ENCODE results near the gene RFFL.
"Not testable (repeated sequence)": the region's sequence is repeated elsewhere in the genome, so short reads cannot be mapped to it uniquely, and the experiment has no call there.

Gene RFFL

DNA sequence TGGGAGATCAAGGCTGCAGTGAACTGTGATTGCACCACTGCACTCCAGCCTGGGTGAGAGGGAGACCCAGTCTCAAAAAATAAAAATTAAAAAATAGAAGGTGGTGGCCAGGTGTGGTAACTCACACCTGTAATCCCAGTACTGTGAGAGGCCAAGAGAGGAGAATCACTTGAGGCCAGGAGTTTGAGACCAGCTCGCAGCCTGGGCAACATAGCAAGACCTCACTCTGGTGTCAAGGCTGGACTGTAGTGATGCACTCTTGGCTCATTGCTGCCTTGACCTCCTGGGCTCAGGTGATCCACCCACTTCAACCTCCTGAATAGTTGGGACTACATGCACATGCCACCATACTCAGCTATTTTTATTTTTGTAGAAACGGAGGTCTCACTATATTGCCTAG is 13.3 kb downstream of the RFFL start:
- no peaks in the 10 kb centered on the region for H3K9me3 Mint-ChIP-seq
- no peaks in the 10 kb centered on the region for H3K36me3 Mint-ChIP-seq
- no peak overlapping the region for H3K4me3 Mint-ChIP-seq
- DNase-seq (ENCODE audit: low spot score in 2 of 2): no peak
- no peak for ATAC-seq (ENCODE audit: low read depth)
- H3K4me1 Mint-ChIP-seq: peaks cover 44% of the 10 kb centered on the region
- H3K27ac Mint-ChIP-seq: peak overlapping the region; percentile 62
- no peaks in the 10 kb centered on the region for H3K27me3 Mint-ChIP-seq

DNA sequence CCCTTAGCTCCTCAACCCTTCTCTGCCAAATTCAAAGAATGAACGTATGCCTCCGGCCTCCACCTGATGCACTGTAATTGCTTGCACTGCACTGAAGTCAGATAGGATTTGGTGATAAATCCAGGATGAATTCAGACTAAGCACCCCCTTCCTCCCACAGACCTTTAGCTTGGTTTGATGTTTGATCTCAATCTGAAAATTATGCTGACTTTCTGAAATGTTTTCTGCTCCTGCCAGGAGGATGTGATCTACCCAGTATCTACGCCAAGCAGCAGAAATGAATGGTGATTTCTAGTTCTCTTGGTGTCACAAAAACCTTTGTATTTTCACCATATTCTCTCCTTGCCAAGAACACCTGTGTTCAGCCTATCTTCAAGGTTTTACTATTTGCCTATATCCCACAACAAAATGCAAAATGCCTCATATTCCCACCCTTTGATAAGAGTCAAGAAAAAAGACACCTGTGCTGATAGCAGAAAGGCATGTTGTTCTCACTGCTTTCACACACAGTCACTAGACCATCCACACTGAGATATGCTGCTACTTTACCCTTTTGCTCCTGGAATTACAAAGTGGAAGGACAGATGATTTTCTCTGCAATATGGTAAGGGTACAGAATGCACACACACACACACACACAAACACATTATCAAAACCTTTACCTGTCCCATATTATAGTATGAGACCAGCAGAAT is 14.7 kb downstream of the RFFL start:
- peaks cover 47% of the 10 kb centered on the region for H3K4me1 Mint-ChIP-seq
- peak overlapping the region; percentile 62 for H3K27ac Mint-ChIP-seq
- no peaks in the 10 kb centered on the region for H3K9me3 Mint-ChIP-seq
- DNase-seq (ENCODE audit: low spot score in 2 of 2) (no peak), ATAC-seq (ENCODE audit: low read depth) (no peak)
- no peaks in the 10 kb centered on the region for H3K27me3 Mint-ChIP-seq
- no peak overlapping the region for H3K4me3 Mint-ChIP-seq
- no peaks in the 10 kb centered on the region for H3K36me3 Mint-ChIP-seq

DNA sequence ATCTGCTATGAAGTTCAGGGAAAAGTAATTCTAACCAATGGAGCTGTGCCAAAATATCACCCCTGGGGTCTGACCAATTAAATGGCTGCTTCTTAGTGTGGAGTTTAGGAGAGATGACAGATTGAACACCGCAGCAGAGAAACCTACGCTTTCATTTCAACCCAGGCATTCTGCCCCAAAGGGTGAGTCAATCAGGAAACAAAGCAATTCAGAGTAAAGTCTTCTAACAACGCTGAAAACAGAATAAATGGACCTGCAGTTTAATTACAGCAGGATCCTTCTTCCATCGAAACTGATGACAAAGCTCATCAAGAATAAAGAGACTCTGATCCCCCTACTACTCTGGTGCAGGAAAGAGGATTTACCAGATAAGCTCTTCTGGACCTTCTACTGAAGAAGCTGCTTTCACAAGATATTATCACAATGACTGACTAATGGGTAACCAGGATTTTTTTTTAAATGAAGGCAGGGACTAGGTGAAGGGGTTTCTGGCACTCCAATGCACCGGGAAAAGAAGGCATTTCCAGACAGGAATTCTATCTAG is 16.7 kb downstream of the RFFL start:
- peak in 1 of 2 donors; percentile 9 for DNase-seq (ENCODE audit: low spot score in 2 of 2)
- H3K9me3 Mint-ChIP-seq: no peaks in the 10 kb centered on the region
- no peaks in the 10 kb centered on the region for H3K36me3 Mint-ChIP-seq
- peak overlapping the region; percentile 76 for H3K4me3 Mint-ChIP-seq
- peak; percentile 58 for ATAC-seq (ENCODE audit: low read depth)
- peaks cover 36% of the 10 kb centered on the region for H3K4me1 Mint-ChIP-seq
- no peaks in the 10 kb centered on the region for H3K27me3 Mint-ChIP-seq
- H3K27ac Mint-ChIP-seq: peak overlapping the region; percentile 86

DNA sequence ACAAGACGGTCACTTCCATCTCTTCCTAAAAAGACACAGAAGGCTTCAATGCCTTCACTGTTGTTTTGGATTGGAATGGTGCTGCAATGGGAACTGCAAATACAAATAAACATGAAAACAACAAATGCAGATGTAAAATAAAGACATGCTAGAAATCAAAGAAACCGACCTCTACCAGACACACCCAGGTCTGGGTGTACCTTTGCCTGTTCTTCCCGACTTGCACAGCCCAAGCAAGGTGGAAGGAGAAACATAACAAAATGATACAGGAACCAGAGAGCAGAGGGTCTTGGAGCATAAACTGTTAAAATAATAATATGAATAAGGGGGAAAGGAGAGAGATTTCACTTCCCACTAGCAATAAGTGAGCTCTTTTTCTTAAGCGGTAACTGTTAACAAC is 17.3 kb downstream of the RFFL start:
- Mint-ChIP-seq H3K36me3 (no peaks in the 10 kb centered on the region), H3K9me3 (no peaks in the 10 kb centered on the region), H3K27ac (peak overlapping the region; percentile 87), H3K4me1 (peaks cover 33% of the 10 kb centered on the region), H3K27me3 (no peaks in the 10 kb centered on the region), H3K4me3 (peak overlapping the region; percentile 76)
- ATAC-seq (ENCODE audit: low read depth): no peak
- DNase-seq (ENCODE audit: low spot score in 2 of 2): no peak

DNA sequence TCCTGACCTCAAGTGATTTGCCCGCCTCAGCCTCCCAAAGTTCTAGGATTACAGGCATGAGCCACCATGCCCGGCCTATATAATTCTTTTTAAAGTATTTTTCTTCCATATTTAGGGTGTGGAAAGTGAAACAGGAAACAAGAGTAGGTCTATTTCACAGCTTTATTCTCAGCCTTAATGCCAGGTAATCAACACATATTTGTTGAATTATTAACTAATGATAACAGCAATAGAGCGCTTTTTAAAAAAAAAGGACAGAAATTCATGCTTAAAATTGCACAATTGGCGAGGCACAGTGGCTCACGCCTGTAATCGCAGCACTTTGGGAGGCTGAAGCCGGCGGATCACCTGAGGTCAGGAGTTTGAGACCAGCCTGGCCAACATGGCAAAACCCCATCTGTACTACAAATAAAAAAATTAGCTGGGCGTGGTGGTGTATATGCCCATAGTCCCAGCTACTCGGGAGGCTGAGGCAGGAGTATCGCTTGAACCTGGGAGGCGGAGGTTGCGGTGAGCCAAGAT is 18.0 kb downstream of the RFFL start:
- not testable (repeated sequence) for DNase-seq (ENCODE audit: low spot score in 2 of 2); H3K9me3 Mint-ChIP-seq; H3K27me3 Mint-ChIP-seq; H3K36me3 Mint-ChIP-seq
- H3K27ac Mint-ChIP-seq: peak overlapping the region; percentile 87
- H3K4me1 Mint-ChIP-seq: peaks cover 31% of the 10 kb centered on the region
- H3K4me3 Mint-ChIP-seq: peak overlapping the region; percentile 54
- ATAC-seq (ENCODE audit: low read depth): peak; percentile 47

DNA sequence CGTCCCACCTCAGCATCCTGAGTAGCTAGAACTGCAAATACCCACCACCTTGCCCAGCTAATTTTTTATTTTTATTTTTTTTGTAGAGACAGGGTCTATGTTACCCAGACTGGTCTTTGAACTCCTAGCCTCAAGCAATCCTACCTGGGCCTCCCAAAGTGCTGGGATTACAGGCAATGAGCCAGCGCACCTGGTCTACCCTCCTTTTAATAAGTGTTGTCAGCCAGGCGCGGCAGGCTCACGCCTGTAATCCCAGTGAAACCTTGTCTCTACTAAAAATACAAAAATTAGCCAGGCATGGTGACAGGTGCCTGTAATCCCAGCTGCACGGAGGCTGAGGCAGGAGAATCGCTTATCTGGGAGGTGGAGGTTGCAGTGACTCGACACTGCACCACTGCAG is 19.3 kb downstream of the RFFL start:
- no peak for DNase-seq (ENCODE audit: low spot score in 2 of 2)
- Mint-ChIP-seq H3K27ac (no peak overlapping the region), H3K9me3 (no peaks in the 10 kb centered on the region), H3K27me3 (no peaks in the 10 kb centered on the region), H3K4me3 (no peak overlapping the region), H3K36me3 (peaks cover 7% of the 10 kb centered on the region), H3K4me1 (peaks cover 35% of the 10 kb centered on the region)
- ATAC-seq (ENCODE audit: low read depth): no peak

DNA sequence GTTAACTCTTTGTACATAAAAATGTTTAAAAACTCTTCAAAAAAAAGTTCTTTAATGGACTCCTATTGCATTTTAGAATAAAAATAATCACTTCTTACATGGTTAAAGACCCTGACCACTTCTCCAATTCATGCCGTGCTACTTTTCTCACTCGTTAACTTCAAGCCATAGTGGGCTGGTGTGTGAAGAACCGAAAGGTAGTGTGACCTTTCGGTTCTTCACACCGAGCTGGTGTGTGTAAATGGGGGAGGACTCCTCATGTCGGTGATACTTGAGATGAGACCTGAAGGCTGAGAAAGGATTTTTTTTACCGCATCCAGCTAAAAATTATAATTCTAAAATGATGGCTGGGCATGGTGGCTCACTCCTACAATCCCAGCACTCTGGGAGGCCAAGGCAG is 22.1 kb downstream of the RFFL start:
- no peaks in the 10 kb centered on the region for H3K9me3 Mint-ChIP-seq
- peaks cover 10% of the 10 kb centered on the region for H3K36me3 Mint-ChIP-seq
- ATAC-seq (ENCODE audit: low read depth) (no peak), DNase-seq (ENCODE audit: low spot score in 2 of 2) (no peak)
- peaks cover 22% of the 10 kb centered on the region for H3K4me1 Mint-ChIP-seq
- no peak overlapping the region for H3K4me3 Mint-ChIP-seq
- H3K27me3 Mint-ChIP-seq: no peaks in the 10 kb centered on the region
- no peak overlapping the region for H3K27ac Mint-ChIP-seq

DNA sequence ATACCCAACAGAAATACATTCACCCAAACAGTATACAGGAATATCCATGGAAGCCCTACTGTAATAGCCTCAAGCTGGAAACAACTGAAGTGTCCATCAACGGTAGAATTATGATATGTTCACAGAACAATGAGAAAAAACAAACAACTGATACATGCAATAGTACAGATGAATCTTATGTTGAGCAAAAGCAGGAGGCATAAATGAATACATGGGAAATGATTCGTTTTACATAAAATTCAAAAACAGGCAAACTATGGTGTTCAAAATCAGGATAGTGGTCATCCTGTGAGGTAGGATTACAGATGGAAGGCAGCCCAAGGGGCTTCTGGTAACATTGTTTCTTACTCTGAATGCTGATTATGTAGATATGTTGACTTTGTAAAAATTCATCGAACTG is 25.1 kb downstream of the RFFL start:
- no peaks in the 10 kb centered on the region for H3K27me3 Mint-ChIP-seq
- no peak overlapping the region for H3K4me3 Mint-ChIP-seq
- peaks cover 10% of the 10 kb centered on the region for H3K36me3 Mint-ChIP-seq
- no peaks in the 10 kb centered on the region for H3K9me3 Mint-ChIP-seq
- DNase-seq (ENCODE audit: low spot score in 2 of 2): no peak
- peaks cover 9% of the 10 kb centered on the region for H3K4me1 Mint-ChIP-seq
- H3K27ac Mint-ChIP-seq: peak overlapping the region; percentile 29
- no peak for ATAC-seq (ENCODE audit: low read depth)

DNA sequence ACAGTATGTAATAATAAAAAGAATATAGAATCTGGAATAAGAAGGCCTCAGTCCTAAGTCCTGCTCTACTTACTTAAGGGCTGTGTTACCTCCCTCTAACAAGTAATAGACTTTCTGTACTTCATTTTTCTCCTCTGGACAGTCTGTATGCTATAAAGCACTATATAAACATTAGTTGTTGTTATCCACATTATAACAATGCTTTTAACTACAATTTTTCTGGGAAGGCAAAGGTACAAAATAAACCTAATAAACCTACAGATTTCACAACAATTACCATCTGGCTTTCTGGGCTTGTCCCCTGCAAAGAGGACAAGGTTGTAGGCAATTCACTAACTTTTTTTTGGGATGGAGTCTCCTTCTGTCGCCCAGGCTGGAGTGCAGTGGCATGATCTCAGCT is 32.7 kb downstream of the RFFL start:
- Mint-ChIP-seq H3K4me1 (peaks cover 20% of the 10 kb centered on the region), H3K36me3 (peaks cover 10% of the 10 kb centered on the region), H3K9me3 (no peaks in the 10 kb centered on the region), H3K27me3 (no peaks in the 10 kb centered on the region), H3K4me3 (no peak overlapping the region), H3K27ac (no peak overlapping the region)
- DNase-seq (ENCODE audit: low spot score in 2 of 2) (no peak), ATAC-seq (ENCODE audit: low read depth) (no peak)

DNA sequence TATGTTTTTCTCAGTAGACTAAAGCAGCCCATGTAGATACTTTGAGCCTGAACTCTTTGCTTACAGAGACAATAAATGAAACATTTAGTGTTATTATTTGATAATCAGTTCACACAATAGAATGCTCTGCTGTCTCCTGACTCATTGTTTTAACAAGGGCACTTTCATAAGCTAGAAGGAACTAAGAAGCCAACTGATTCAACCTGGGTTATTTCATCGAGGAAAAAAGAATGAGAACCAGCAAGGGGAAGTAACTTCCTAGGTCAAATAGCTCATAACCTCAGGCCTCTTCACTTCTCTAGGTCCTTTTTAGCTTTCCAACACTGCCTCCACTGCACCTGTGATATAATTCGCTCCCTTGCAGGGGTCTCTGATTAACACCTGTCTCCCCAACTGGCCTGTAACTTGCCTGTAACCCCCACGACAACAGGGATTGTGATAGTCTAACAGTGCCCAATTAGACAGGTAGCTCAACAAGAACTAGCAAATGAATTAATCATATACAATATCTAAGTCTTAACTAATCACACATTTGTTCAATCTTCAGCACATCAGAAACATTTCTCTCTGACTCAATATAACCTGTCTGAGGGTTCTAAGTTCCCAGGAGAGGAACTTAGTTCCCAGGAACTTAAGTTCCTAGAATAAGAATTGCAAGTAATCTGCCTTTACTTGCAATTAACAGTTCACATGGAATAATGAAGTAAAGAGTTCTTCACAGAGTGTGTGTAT is 34.8 kb downstream of the RFFL start:
- peaks cover 20% of the 10 kb centered on the region for H3K4me1 Mint-ChIP-seq
- DNase-seq (ENCODE audit: low spot score in 2 of 2) (no peak), ATAC-seq (ENCODE audit: low read depth) (peak; percentile 38)
- peak overlapping the region; percentile 7 for H3K27ac Mint-ChIP-seq
- H3K9me3 Mint-ChIP-seq: no peaks in the 10 kb centered on the region
- H3K27me3 Mint-ChIP-seq: no peaks in the 10 kb centered on the region
- H3K4me3 Mint-ChIP-seq: no peak overlapping the region
- H3K36me3 Mint-ChIP-seq: peaks cover 12% of the 10 kb centered on the region

DNA sequence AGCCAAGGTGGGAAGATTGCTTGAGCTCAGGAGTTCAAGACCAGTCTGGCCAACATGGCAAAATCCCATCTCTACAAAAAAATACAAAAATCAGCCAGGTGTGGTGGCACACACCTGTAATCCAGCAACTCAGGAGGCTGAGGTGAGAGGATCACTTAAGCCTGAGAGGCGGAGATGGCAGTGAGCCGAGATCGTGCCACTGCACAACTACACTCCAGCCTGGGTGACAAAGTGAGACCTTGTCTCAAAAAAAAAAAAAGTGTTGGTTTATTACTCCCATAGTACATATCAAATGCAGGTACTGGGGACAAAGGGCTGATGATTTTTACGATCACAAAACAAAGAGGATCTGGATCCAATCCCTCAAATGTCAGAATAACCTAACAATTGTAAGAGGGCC is 35.4 kb downstream of the RFFL start:
- not testable (repeated sequence) for ATAC-seq (ENCODE audit: low read depth); H3K27me3 Mint-ChIP-seq; H3K4me3 Mint-ChIP-seq; DNase-seq (ENCODE audit: low spot score in 2 of 2); H3K9me3 Mint-ChIP-seq
- peaks cover 22% of the 10 kb centered on the region for H3K4me1 Mint-ChIP-seq
- peaks cover 10% of the 10 kb centered on the region for H3K36me3 Mint-ChIP-seq
- peak overlapping the region; percentile 7 for H3K27ac Mint-ChIP-seq

DNA sequence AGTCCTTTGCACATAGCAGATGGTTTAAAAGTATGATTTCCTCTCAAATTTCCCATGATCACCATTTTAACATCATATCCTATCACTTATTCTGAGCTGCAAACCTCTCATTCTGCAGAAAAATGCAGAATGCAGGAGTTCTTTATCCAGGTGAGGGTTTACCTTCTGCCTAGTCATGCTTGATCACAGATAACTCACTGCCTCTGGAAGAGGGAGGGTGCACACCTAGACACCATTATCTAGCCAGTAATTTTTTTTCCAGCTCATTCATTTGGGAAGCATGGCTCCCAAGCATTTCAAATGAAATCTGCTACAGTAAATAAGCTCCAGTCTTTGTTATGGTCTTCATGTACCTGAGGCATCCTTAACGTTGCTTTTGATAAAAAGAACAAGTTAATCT is 38.0 kb downstream of the RFFL start:
- DNase-seq (ENCODE audit: low spot score in 2 of 2) (no peak), ATAC-seq (ENCODE audit: low read depth) (no peak)
- no peaks in the 10 kb centered on the region for H3K27me3 Mint-ChIP-seq
- H3K36me3 Mint-ChIP-seq: peaks cover 13% of the 10 kb centered on the region
- H3K4me1 Mint-ChIP-seq: peaks cover 15% of the 10 kb centered on the region
- H3K9me3 Mint-ChIP-seq: no peaks in the 10 kb centered on the region
- H3K4me3 Mint-ChIP-seq: no peak overlapping the region
- no peak overlapping the region for H3K27ac Mint-ChIP-seq

DNA sequence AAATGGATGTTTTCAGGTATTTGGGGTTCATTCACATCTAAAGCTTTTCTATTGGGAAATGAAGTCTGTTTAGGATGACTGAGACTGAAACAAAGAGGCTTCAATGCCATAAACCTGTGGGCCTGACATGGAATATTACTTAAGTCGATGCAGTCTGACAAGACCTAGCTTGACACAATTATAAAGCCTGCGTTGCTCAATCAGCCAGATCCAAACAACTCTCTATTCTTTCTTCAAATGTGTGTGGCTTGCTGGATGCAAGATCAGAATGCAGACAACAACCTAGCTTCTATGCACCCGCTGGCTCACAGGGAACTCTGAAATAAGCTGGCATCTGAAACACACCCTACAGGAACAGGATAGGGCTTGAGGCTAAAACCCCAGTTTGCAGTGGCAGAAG is 40.0 kb downstream of the RFFL start:
- DNase-seq (ENCODE audit: low spot score in 2 of 2) (no peak), ATAC-seq (ENCODE audit: low read depth) (no peak)
- H3K27ac Mint-ChIP-seq: peak overlapping the region; percentile 84
- no peaks in the 10 kb centered on the region for H3K9me3 Mint-ChIP-seq
- peaks cover 17% of the 10 kb centered on the region for H3K36me3 Mint-ChIP-seq
- H3K4me3 Mint-ChIP-seq: no peak overlapping the region
- H3K4me1 Mint-ChIP-seq: peaks cover 11% of the 10 kb centered on the region
- H3K27me3 Mint-ChIP-seq: no peaks in the 10 kb centered on the region

DNA sequence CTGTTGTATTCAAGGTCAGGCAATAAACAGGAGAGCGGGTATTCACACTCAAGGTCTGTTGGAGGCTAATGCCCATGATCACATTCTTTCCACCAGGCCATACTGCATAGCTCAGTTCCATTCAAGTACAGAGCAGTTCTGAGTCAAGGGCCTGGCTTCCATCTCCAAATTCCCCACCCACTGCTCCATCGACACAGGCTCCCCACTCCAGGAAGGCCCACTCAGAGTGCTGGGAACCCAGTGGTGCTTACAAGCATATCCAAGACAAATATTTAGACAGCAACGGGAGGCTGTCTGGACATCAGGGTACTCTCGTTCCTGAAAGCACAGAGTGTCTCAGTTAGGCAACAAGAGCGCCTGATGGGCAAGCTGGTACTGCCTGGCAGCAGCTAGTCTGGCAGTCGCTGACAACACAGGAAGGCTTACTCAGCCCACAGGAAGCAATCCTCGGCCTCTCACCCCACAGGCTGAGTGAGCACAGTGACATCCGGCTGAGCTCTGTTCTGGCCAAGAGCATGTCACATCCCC is 40.9 kb downstream of the RFFL start:
- Mint-ChIP-seq H3K36me3 (peaks cover 22% of the 10 kb centered on the region), H3K27me3 (no peaks in the 10 kb centered on the region), H3K4me1 (peaks cover 11% of the 10 kb centered on the region), H3K9me3 (no peaks in the 10 kb centered on the region), H3K27ac (peak overlapping the region; percentile 84), H3K4me3 (peak overlapping the region; percentile 5)
- peak; percentile 99 for ATAC-seq (ENCODE audit: low read depth)
- peak in 1 of 2 donors; percentile 16 for DNase-seq (ENCODE audit: low spot score in 2 of 2)

Data from memory B cell (primary cell).